Measurements from ENCODE around the gene ATP2C1. TPM values are rescaled to one million over a fixed set of nuclear protein-coding genes. Genes with fewer than 3 reads are reported as not detected.

Gene ATP2C1
- total RNA-seq, 4 donors from 2014 or later, result 20.9 to 60.8 (median 44.6) TPM

DNA sequence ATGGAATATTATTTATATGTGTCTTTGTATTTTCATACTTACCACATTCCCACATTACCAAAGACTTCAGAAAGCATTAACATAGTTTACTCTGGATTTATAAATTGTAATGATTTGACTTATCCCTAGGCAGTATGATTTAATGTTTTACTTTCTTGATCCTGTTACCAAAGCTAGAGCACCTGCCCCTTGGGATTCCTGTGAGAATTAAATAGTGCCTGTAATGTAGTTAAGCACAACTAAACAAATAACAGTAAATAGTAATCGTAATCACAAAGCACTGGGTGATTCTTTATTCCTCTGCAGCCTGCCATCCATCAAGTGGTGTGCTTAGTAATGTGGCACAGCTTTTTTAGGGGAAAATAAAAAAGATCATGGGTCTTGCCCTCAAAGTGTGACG, 39.1 kb downstream of the ATP2C1 start:
- Histone ChIP-seq H3K9me3 (no peaks in the 10 kb centered on the region), H3K36me3 (peaks cover 0 to 5% (median 0%) of the 10 kb centered on the region in 4 donors), H3K4me3 (no peak overlapping the region), H3K27ac (no peak overlapping the region), H3K27me3 (no peaks in the 10 kb centered on the region), H3K4me1 (no peaks in the 10 kb centered on the region)
- intact Hi-C loops (cut with DNase I; ENCODE audit: low total_unique reads) (no loop called here), in situ Hi-C loops (cut with MboI; ENCODE audit: low pct_ligation_motif_present in 1 of 4, low pct_unique_long_range_greater_than_20kb in 1 of 4, low sequenced_read_pairs in 3 of 4) (no loop called here)
- WGBS, 2 donors (ENCODE audit: low coverage in 1 of 2), result 91 to 93% methylated on average over 2 of the region's 2 CpGs
- DNase-seq, result no peak
- TF ChIP-seq CTCF (IDR thresholded peaks at IDR 0.05) (no peak), EP300 (IDR thresholded peaks at IDR 0.05; ENCODE audit: low read depth) (no peak), POLR2AphosphoS5 (IDR thresholded peaks at IDR 0.05) (no peak), POLR2A (IDR thresholded peaks at IDR 0.05) (no peak)

- intact Hi-C loops (cut with DNase I; ENCODE audit: low total_unique reads), result no loop called here
- Histone ChIP-seq H3K27ac (no peak overlapping the region), H3K36me3 (peaks cover 0 to 5% (median 0%) of the 10 kb centered on the region in 4 donors), H3K27me3 (no peaks in the 10 kb centered on the region), H3K9me3 (no peaks in the 10 kb centered on the region), H3K4me1 (no peaks in the 10 kb centered on the region), H3K4me3 (no peak overlapping the region)
- 83 to 90% methylated on average over 1 of the region's 1 CpG for WGBS, 2 donors (ENCODE audit: low coverage in 1 of 2)
- TF ChIP-seq POLR2AphosphoS5 (IDR thresholded peaks at IDR 0.05), result no peak
- TF ChIP-seq CTCF (IDR thresholded peaks at IDR 0.05), result no peak
- TF ChIP-seq POLR2A (IDR thresholded peaks at IDR 0.05), result no peak
- no peak for TF ChIP-seq EP300 (IDR thresholded peaks at IDR 0.05; ENCODE audit: low read depth)
- no peak for DNase-seq
- in situ Hi-C loops (cut with MboI; ENCODE audit: low pct_ligation_motif_present in 1 of 4, low pct_unique_long_range_greater_than_20kb in 1 of 4, low sequenced_read_pairs in 3 of 4), result no loop called here
These were observed 40.0 kb downstream of the ATP2C1 start for GRCh38 chr3:130933801-130934345.

DNA sequence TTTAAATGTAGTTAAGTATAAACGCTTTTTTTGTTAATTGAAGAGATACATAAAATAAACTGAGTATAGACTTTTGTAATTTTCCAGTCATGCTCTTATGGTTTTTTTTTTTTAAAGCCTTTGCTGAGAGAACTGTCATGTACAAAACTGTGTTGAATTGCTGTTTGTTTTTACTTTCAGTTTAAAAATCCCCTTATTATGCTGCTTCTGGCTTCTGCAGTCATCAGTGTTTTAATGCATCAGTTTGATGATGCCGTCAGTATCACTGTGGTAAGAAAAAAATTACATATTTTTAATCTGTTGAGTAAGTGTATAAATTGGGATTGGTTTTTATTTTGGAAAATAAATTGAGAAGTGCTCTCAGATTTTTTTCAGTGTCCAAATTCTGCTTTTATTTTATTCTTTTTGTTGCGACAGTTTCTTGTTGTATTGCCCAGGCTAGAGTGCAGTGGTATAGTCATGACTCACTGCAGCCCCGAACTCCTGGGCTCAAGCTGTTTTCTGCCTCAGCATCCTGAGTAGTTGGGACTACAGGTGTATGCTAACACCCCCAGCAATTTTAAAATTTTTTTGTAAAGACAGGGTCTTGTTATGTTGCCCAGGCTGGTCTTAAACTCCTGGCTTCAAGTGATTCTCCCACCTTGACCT, 40.7 kb downstream of the ATP2C1 start:
- Histone ChIP-seq H3K27me3 (no peaks in the 10 kb centered on the region), H3K4me3 (no peak overlapping the region), H3K9me3 (no peaks in the 10 kb centered on the region), H3K27ac (no peak overlapping the region), H3K4me1 (no peaks in the 10 kb centered on the region), H3K36me3 (peaks cover 0 to 5% (median 0%) of the 10 kb centered on the region in 4 donors)
- intact Hi-C loops (cut with DNase I; ENCODE audit: low total_unique reads), result no loop called here
- DNase-seq, result no peak
- in situ Hi-C loops (cut with MboI; ENCODE audit: low pct_ligation_motif_present in 1 of 4, low pct_unique_long_range_greater_than_20kb in 1 of 4, low sequenced_read_pairs in 3 of 4), result no loop called here
- WGBS, 2 donors (ENCODE audit: low coverage in 1 of 2), result 91 to 92% methylated on average over 3 to 4 of the region's 4 CpGs
- TF ChIP-seq POLR2AphosphoS5 (IDR thresholded peaks at IDR 0.05) (no peak), POLR2A (IDR thresholded peaks at IDR 0.05) (no peak), CTCF (IDR thresholded peaks at IDR 0.05) (no peak), EP300 (IDR thresholded peaks at IDR 0.05; ENCODE audit: low read depth) (no peak)

DNA sequence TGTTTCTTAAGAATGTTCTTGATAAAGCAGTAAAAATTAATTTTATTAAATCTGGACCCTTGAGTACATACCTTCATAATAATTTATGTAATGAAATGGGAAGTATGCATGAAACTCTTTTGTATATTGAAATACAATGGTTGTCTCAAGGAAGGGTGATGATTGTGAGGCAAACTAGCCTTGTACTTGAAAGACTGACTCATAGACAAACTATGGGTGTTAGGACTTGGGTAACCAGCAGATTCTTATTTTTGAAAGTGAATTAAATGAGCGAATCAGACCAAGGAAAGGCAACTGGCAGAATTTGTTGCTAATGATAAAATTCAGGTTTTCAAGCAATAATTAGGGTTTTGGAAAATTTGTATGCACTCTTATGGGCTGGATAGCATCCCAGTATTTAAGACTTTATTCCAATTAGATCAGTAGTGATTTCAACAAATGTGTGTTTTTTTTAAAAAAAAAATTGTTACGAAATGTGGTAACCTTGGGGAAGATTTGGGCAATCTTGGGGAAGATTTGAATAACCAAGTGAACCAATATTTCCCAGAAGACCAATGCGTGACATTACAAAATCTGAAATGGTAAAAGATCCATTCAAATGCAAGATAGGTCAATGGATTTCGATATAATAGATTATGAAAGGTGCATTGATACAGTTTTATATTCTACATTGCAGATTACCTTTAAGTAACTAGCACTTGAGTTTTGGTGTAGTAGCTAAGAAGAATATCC, 42.0 kb downstream of the ATP2C1 start:
- no peaks in the 10 kb centered on the region for H3K4me1 ChIP-seq
- no peak for DNase-seq
- no peaks in the 10 kb centered on the region for H3K9me3 ChIP-seq
- no peak overlapping the region for H3K27ac ChIP-seq
- H3K36me3 ChIP-seq, result peaks cover 0 to 5% (median 0%) of the 10 kb centered on the region in 4 donors
- intact Hi-C loops (cut with DNase I; ENCODE audit: low total_unique reads), result no loop called here
- in situ Hi-C loops (cut with MboI; ENCODE audit: low pct_ligation_motif_present in 1 of 4, low pct_unique_long_range_greater_than_20kb in 1 of 4, low sequenced_read_pairs in 3 of 4), result no loop called here
- H3K4me3 ChIP-seq, result no peak overlapping the region
- TF ChIP-seq POLR2AphosphoS5 (IDR thresholded peaks at IDR 0.05) (no peak), EP300 (IDR thresholded peaks at IDR 0.05; ENCODE audit: low read depth) (no peak), CTCF (IDR thresholded peaks at IDR 0.05) (no peak), POLR2A (IDR thresholded peaks at IDR 0.05) (no peak)
- WGBS, 2 donors (ENCODE audit: low coverage in 1 of 2), result 93 to 98% methylated on average over 3 to 4 of the region's 4 CpGs
- H3K27me3 ChIP-seq, result no peaks in the 10 kb centered on the region
